MM.1S (cell line): ENCODE data around the gene GNAQ.

Source experiments
- DNase-seq: peaks from one replicate; pipeline ENCODE4 v3.0.0-alpha.2; 2015
- H2AFZ ChIP-seq: fragments of 300-600 bp; sonication (generic); 2 replicates; pipeline ENCODE4 v1.6.0; 2016; ENCODE audit warnings: antibody characterized with exemption, low read length
- H3F3A ChIP-seq: fragments of 300-600 bp; sonication (generic); 2 replicates; pipeline ENCODE4 v1.6.1; 2016; ENCODE audit warnings: mild to moderate bottlenecking, antibody characterized with exemption, low read length, moderate library complexity, mixed read lengths; ENCODE audit not compliant: insufficient read depth
- H3K27ac ChIP-seq: fragments of 300-600 bp; sonication (generic); 2 replicates; pipeline ENCODE4 v1.5.1; 2016; ENCODE audit warnings: mild to moderate bottlenecking, low read length
- H3K27me3 ChIP-seq: fragments of 300-600 bp; sonication (generic); replicated peaks from 2 replicates; pipeline ENCODE4 v1.6.0; 2016; ENCODE audit warnings: low read length; ENCODE audit not compliant: insufficient read depth
- H3K36me3 ChIP-seq: fragments of 300-600 bp; sonication (generic); replicated peaks from 2 replicates; pipeline ENCODE4 v1.6.1; 2016; ENCODE audit warnings: mild to moderate bottlenecking, low read length, mixed read lengths; ENCODE audit not compliant: insufficient read depth
- H3K4me1 ChIP-seq: fragments of 300-600 bp; sonication (generic); 2 replicates; pipeline ENCODE4 v1.6.1; 2016; ENCODE audit warnings: low read length, mixed read lengths
- H3K4me2 ChIP-seq: fragments of 300-600 bp; sonication (generic); 2 replicates; pipeline ENCODE4 v1.6.0; 2016; ENCODE audit warnings: low read depth, low read length
- H3K4me3 ChIP-seq: fragments of 300-600 bp; sonication (generic); 2 replicates; pipeline ENCODE4 v1.5.1; 2016; ENCODE audit warnings: low read length, mixed read lengths
- H3K79me2 ChIP-seq: fragments of 300-600 bp; sonication (generic); 2 replicates; pipeline ENCODE4 v1.6.1; 2016; ENCODE audit warnings: mixed run types, low read length, mixed read lengths
- H3K9ac ChIP-seq: fragments of 300-600 bp; sonication (generic); 2 replicates; pipeline ENCODE4 v1.6.1; 2016; ENCODE audit warnings: low read length, mixed read lengths
- H3K9me2 ChIP-seq: fragments of 300-600 bp; sonication (generic); replicated peaks from 2 replicates; pipeline ENCODE4 v1.6.1; 2016; ENCODE audit warnings: mild to moderate bottlenecking, low read length, mixed read lengths; ENCODE audit not compliant: insufficient read depth
- H3K9me3 ChIP-seq: fragments of 300-600 bp; sonication (generic); replicated peaks from 2 replicates; pipeline ENCODE4 v1.6.1; 2016; ENCODE audit warnings: mild to moderate bottlenecking, low read length, mixed read lengths; ENCODE audit not compliant: insufficient read depth
- H4K20me1 ChIP-seq: fragments of 300-600 bp; sonication (generic); 2 replicates; pipeline ENCODE4 v1.6.1; 2016; ENCODE audit warnings: mild to moderate bottlenecking, low read length, moderate library complexity, mixed read lengths; ENCODE audit not compliant: insufficient read depth
- EZH2 ChIP-seq: fragments of 300-600 bp; sonication (generic); optimal IDR thresholded peaks from 2 replicates; pipeline ENCODE3; 2017; ENCODE audit warnings: low read depth, mild to moderate bottlenecking, antibody characterized with exemption, low read length, mixed read lengths
- EZH2phosphoT487 ChIP-seq: fragments of 300-600 bp; sonication (generic); IDR thresholded peaks from 2 replicates; pipeline ENCODE4 v1.6.1; 2018; ENCODE audit warnings: antibody characterized with exemption, low read length
- TF ChIP-seq, protein P1 (sequence below): fragments of 300-600 bp; sonication (generic); IDR thresholded peaks from 2 replicates; pipeline ENCODE4 v1.5.1; 2016; ENCODE audit warnings: antibody characterized with exemption, low read length, mixed read lengths

Gene GNAQ

DNA sequence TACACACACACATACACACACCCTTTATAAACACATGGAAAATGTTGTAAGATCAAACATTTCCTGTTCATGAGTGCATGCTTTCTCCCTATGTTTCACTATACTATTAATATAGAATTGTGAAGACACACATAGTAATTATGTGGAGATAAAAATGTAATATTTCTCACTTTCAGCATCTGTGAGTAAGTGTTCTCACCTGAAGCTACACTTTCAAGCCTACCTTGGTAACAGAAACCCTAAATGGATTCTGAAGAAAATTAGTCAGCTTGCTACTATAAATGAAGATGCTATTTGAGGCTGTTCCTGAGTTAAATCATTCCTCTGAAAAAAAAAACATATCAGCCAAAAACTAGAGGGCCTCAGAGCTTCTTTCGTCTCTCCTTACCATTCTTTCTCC is 302.4 kb downstream of the GNAQ start:
- Histone ChIP-seq H4K20me1 (no peaks in the 10 kb centered on the region), H3K9me2 (no peaks in the 10 kb centered on the region), H3K9ac (no peak overlapping the region), H3K27ac (no peak overlapping the region), H3K36me3 (no peaks in the 10 kb centered on the region), H3K9me3 (no peaks in the 10 kb centered on the region), H3F3A (no peaks in the 10 kb centered on the region), H2AFZ (no peak overlapping the region), H3K27me3 (no peaks in the 10 kb centered on the region), H3K4me3 (no peak overlapping the region), H3K79me2 (no peaks in the 10 kb centered on the region), H3K4me2 (0 out of 2 replicates have a peak overlapping the region, but pooled peaks have one; percentile 4), H3K4me1 (peaks cover 4% of the 10 kb centered on the region; the same call in 1 of the 2 replicates)
- DNase-seq: no peak
- TF ChIP-seq, protein P1, sequence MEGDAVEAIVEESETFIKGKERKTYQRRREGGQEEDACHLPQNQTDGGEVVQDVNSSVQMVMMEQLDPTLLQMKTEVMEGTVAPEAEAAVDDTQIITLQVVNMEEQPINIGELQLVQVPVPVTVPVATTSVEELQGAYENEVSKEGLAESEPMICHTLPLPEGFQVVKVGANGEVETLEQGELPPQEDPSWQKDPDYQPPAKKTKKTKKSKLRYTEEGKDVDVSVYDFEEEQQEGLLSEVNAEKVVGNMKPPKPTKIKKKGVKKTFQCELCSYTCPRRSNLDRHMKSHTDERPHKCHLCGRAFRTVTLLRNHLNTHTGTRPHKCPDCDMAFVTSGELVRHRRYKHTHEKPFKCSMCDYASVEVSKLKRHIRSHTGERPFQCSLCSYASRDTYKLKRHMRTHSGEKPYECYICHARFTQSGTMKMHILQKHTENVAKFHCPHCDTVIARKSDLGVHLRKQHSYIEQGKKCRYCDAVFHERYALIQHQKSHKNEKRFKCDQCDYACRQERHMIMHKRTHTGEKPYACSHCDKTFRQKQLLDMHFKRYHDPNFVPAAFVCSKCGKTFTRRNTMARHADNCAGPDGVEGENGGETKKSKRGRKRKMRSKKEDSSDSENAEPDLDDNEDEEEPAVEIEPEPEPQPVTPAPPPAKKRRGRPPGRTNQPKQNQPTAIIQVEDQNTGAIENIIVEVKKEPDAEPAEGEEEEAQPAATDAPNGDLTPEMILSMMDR: no peak
- TF ChIP-seq EZH2: no peak
- TF ChIP-seq EZH2phosphoT487: no peak

DNA sequence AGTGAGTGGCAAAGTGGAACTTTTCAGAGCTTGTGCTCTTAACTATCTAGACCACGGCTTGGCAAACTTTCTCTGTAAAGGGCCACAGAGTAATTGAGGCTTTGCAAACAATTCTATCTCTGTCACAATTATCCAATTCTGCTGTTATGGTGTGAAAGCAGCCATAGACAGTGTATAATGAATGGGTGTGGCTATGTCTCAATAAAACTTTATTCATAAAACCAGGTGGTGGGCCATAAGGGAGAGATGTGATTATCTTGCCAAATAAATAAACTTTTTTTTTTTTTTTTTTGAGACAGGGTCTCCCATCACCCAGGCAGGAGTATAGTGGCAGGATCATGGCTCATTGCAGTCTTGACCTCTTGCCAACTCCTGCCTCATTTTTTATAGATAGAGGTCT is 304.8 kb downstream of the GNAQ start:
- no peak overlapping the region for H3K9ac ChIP-seq
- H3K4me2 ChIP-seq: no peak overlapping the region
- no peaks in the 10 kb centered on the region for H3K9me3 ChIP-seq
- H3K27me3 ChIP-seq: no peaks in the 10 kb centered on the region
- H2AFZ ChIP-seq: no peak overlapping the region
- H3K9me2 ChIP-seq: no peaks in the 10 kb centered on the region
- no peak for DNase-seq
- no peak overlapping the region for H3K4me3 ChIP-seq
- no peaks in the 10 kb centered on the region for H4K20me1 ChIP-seq
- TF ChIP-seq EZH2phosphoT487: no peak
- no peak for TF ChIP-seq EZH2
- TF ChIP-seq, protein P1: no peak
- no peaks in the 10 kb centered on the region for H3K79me2 ChIP-seq
- no peaks in the 10 kb centered on the region for H3K36me3 ChIP-seq
- no peaks in the 10 kb centered on the region for H3F3A ChIP-seq
- H3K4me1 ChIP-seq: peaks cover 4% of the 10 kb centered on the region; the same call in 1 of the 2 replicates
- no peak overlapping the region for H3K27ac ChIP-seq

DNA sequence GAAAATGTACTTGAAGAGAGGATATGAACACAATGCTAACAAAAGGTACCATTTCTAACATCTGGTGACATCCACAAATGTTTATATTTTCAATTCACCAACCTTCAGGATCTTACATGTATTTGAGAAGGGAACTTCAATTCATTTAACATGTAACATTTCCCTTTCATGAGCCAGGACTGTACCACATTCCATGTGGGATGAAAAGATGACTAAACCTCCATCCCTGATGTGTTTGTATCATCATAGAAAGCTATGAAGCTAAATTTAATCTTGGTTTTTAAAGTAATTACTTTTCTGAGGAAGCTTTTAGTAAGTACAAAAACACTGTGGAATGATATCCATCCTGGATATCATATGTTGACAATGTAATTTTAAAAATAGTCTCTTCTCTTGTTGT is 305.3 kb downstream of the GNAQ start:
- Histone ChIP-seq H2AFZ (no peak overlapping the region), H3K27ac (no peak overlapping the region), H3K9me2 (no peaks in the 10 kb centered on the region), H4K20me1 (no peaks in the 10 kb centered on the region), H3F3A (no peaks in the 10 kb centered on the region), H3K79me2 (no peaks in the 10 kb centered on the region), H3K4me2 (no peak overlapping the region), H3K27me3 (no peaks in the 10 kb centered on the region), H3K9ac (no peak overlapping the region), H3K4me3 (no peak overlapping the region), H3K36me3 (no peaks in the 10 kb centered on the region), H3K9me3 (no peaks in the 10 kb centered on the region), H3K4me1 (peaks cover 4% of the 10 kb centered on the region; the same call in 1 of the 2 replicates)
- TF ChIP-seq EZH2 (no peak), EZH2phosphoT487 (no peak)
- TF ChIP-seq, protein P1: no peak
- DNase-seq: no peak
